AG09319 (cell line): ENCODE data around the gene ZNF79.

Experiments used
- DNase-seq: peaks from one replicate; pipeline ENCODE4 v3.0.0-alpha.2; 2010; ENCODE audit warnings: low read depth; ENCODE audit errors: extremely low read depth
- CTCF ChIP-seq: IDR thresholded peaks from 2 replicates; pipeline ENCODE4 v1.5.1; 2011; ENCODE audit warnings: low read depth, mild to moderate bottlenecking, inconsistent platforms, low read length, moderate library complexity

The ZNF79 gene

GRCh38 chr9:127428348-127428747, 4.2 kb downstream of the ZNF79 start:
- TF ChIP-seq CTCF, result no peak

GRCh38 chr9:127430415-127430814, 6.2 kb downstream of the ZNF79 start:
- DNase-seq, result no peak
- TF ChIP-seq CTCF, result no peak

More at GRCh38 chr9:127428348-127428747, 4.2 kb downstream of the ZNF79 start:
- DNase-seq, result no peak

GRCh38 chr9:127437497-127438264, 13.5 kb downstream of the ZNF79 start:
- TF ChIP-seq CTCF, result no peak
- no peak for DNase-seq

GRCh38 chr9:127438394-127438793, 14.2 kb downstream of the ZNF79 start:
- no peak for TF ChIP-seq CTCF
- no peak for DNase-seq

- no peak for DNase-seq
- no peak for TF ChIP-seq CTCF
Observed at GRCh38 chr9:127444283-127444920, 20.2 kb downstream of the ZNF79 start.

- no peak for DNase-seq
- TF ChIP-seq CTCF, result no peak
Observed at GRCh38 chr9:127444921-127445850, 21.0 kb downstream of the ZNF79 start.
